Measurements from ENCODE around the gene RPL19. TPM values are rescaled to one million over a fixed set of nuclear protein-coding genes. Genes with fewer than 3 reads are reported as not detected.

The RPL19 gene
- total and polyA plus RNA-seq, 11 donors = 836 to 2,599 (median 1,138) TPM

DNA sequence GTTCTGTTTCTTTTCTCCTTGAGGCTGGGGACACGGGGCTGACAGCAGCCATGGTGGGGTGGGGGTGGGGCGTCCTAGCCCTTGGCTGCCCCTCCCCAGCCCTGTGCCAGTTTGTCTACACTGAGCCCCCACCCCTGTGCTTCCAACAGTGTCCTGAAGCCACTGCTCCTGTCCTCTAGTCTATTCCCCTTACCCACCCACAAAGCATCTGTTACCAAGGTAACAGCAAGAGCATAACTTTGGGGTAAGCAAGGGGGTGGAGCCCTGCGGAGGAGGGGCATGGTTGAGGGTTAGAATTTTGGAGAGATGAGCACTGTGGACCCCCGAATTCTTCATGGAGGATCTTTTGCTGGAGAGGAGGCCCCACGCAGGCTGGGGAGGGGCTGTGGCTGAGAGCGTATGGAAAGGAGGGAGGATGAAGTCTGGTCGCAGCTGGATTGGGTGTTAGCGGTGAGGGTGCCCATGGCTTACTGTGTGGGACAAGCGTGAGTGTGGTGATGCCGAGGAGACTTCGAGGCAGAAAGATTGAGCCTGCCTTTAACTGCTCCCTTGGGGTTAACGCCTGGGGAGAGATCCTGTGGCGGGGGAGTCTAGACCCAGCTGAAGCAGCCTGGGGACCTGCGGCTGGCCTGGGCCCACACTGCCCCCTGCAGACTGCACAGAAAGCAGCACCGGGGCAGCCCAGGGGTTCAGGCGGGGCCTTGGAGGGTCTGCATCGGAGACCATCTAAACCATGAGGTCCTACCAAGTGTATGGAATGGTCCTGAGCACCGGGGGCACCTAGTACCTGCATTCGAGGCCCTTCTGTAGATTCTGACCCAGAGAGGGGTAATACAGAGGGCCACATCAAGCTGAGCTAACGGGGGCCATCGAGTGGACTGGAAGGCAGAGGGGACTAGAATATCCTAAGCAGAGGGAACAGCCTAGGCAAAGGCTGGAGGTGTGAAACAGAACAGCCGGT lies 31.8 kb downstream of the RPL19 start:
- Histone ChIP-seq H3K27me3 (peaks cover 0 to 66% (median 27%) of the 10 kb centered on the region in 9 donors), H3K27ac (no peak overlapping the region), H3K9me3 (no peaks in the 10 kb centered on the region), H3K36me3 (no peaks in the 10 kb centered on the region), H3K4me1 (peaks cover 0 to 14% (median 7%) of the 10 kb centered on the region in 12 donors), H3K4me3 (peak overlapping the region in 2 of 12 donors; percentile 8 to 10)
- ATAC-seq (peak; percentile 47 to 86 (median 82)), DNase-seq (peak in 4 of 5 donors; percentile 39 to 73 (median 60))
- intact Hi-C loops (cut with DNase I) = loop anchor here in 5 of 10 donors (1.0 to 10.0 kb wide), 7 partner anchors 23 to 250 kb away; partner anchors contain the start of gene ARL5C (in 1 of the 5)
- TF ChIP-seq POLR2A (IDR thresholded peaks at IDR 0.05) = no peak
- TF ChIP-seq, protein P1, sequence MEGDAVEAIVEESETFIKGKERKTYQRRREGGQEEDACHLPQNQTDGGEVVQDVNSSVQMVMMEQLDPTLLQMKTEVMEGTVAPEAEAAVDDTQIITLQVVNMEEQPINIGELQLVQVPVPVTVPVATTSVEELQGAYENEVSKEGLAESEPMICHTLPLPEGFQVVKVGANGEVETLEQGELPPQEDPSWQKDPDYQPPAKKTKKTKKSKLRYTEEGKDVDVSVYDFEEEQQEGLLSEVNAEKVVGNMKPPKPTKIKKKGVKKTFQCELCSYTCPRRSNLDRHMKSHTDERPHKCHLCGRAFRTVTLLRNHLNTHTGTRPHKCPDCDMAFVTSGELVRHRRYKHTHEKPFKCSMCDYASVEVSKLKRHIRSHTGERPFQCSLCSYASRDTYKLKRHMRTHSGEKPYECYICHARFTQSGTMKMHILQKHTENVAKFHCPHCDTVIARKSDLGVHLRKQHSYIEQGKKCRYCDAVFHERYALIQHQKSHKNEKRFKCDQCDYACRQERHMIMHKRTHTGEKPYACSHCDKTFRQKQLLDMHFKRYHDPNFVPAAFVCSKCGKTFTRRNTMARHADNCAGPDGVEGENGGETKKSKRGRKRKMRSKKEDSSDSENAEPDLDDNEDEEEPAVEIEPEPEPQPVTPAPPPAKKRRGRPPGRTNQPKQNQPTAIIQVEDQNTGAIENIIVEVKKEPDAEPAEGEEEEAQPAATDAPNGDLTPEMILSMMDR (IDR thresholded peaks at IDR 0.05) = peak; percentile 68 to 81 (median 74)
- WGBS, 4 donors = 11 to 13% (median 12%) methylated on average over 22 of the region's 22 CpGs

DNA sequence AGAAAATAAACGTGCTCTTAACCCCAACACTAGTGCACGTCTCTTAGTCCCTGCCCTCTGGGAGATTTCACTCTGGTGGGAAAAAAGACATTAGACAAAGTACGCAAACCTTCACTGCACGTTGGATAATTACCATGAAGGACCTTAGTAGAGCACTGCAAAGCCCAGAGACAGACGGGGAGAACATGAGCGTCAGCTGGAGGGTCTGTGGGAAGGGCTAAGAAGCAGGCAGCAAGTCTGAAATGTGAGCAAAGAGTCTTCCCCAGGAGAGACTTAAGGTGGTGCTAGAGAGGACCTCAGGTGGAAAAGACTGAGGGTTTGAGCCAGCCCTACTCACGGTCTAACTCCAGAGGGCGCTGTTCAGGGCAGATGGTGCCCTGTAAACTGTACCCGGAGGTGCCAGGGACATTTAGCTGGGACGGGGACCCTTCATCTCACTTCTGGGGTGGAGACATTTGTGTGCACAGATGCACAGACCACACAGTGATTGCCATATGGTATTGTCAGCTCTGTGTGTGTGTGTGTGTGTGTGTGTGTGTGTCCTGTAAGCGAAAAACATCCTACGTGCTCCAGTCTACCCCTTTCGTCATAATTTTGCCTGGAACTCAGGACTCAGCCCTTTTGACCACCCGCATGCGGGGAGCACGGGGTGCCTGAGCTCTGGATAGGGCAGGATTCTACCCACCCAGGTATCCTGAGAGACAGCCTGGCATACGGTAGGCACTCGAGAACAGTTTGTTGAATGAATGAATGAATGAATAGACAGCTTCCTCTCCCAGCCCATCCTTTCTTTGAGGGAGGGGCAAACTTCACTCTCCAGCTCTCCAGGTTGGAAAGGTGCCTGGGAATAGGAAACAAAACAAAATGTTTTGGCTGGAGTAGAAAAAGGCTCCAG lies 35.7 kb downstream of the RPL19 start:
- peaks cover 0 to 27% (median 8%) of the 10 kb centered on the region in 12 donors for H3K4me1 ChIP-seq
- intact Hi-C loops (cut with DNase I) = loop anchor here in 3 of 10 donors (10.0 kb wide), 3 partner anchors 51 to 251 kb away; partner anchors contain the start of gene ARL5C (in 1 of the 3)
- peaks cover 0 to 53% (median 14%) of the 10 kb centered on the region in 9 donors for H3K27me3 ChIP-seq
- H3K27ac ChIP-seq = no peak overlapping the region
- no peak for TF ChIP-seq POLR2A (IDR thresholded peaks at IDR 0.05)
- TF ChIP-seq, protein P1 (IDR thresholded peaks at IDR 0.05) = peak in 11 of 12 donors; percentile 18 to 57 (median 39)
- ATAC-seq (peak in 3 of 4 donors; percentile 29 to 45 (median 31)), DNase-seq (peak in 1 of 5 donors; percentile 20)
- H3K4me3 ChIP-seq = no peak overlapping the region
- WGBS, 4 donors = 31 to 41% (median 39%) methylated on average over 14 to 18 of the region's 18 CpGs
- no peaks in the 10 kb centered on the region for H3K9me3 ChIP-seq
- no peaks in the 10 kb centered on the region for H3K36me3 ChIP-seq

DNA sequence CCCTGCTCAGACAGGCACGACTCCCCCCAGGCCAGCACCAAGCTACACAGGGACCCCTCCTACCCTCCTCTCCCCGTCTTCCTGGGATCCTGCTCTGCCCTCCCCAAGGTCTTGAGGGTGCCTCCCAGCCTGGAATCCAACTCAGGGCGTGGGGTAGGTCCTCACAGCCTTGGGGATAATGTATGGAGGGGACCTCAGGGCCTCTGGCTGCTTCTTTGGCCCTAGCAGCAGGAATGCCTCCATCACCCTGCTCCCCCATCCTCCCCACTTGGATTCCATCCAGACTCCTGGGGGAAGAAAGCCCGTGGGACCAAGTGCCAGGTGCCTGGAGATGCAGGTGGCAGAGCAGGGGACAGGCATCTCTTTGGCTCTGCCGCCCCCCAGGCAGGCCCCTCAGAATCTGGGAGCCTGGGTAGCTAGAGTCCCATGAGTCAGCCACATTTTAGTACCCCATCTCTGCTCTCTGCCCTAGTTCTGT lies 36.4 kb downstream of the RPL19 start:
- peaks cover 0 to 46% (median 13%) of the 10 kb centered on the region in 9 donors for H3K27me3 ChIP-seq
- intact Hi-C loops (cut with DNase I) = loop anchor here in 3 of 10 donors (10.0 kb wide), 3 partner anchors 52 to 252 kb away; partner anchors contain the start of gene ARL5C (in 1 of the 3)

More for the DNA sequence above, 36.4 kb downstream of the RPL19 start:
- DNase-seq = peak in 1 of 5 donors; percentile 33
- TF ChIP-seq POLR2A (IDR thresholded peaks at IDR 0.05) = no peak
- TF ChIP-seq, protein P1 (IDR thresholded peaks at IDR 0.05) = no peak
- Histone ChIP-seq H3K4me1 (peaks cover 0 to 24% (median 8%) of the 10 kb centered on the region in 12 donors), H3K27ac (no peak overlapping the region), H3K4me3 (no peak overlapping the region), H3K36me3 (no peaks in the 10 kb centered on the region), H3K9me3 (no peaks in the 10 kb centered on the region)
- ATAC-seq = no peak
- 54 to 72% (median 56%) methylated on average over 4 to 5 of the region's 5 CpGs for WGBS, 4 donors
